Activated CD8-positive, alpha-beta T cell treated with anti-CD3 and anti-CD28 coated beads for 36 hours (primary cell): Measurements from ENCODE around the gene PNPLA7. TPM values are rescaled to one million over a fixed set of nuclear protein-coding genes. Genes with fewer than 3 reads are reported as not detected.
"Not testable (repeated sequence)": the region's sequence is repeated elsewhere in the genome, so short reads cannot be mapped to it uniquely, and the experiment has no call there.

Source experiments
- ATAC-seq: fragments of 200-7000 bp; cut with Tn5 transposase; one replicate; pipeline ENCODE4 v1.10.0; 2021; ENCODE audit warnings: mild to moderate bottlenecking, moderate library complexity
- CTCF ChIA-PET: fragments of 350-600 bp; sonication (Branson Sonifier 250); formaldehyde crosslinking; loops from one replicate; lab custom pipeline; 2021; ENCODE audit warnings: antibody characterized with exemption; lab: Charles Lee
- POLR2A ChIA-PET: fragments of 350-600 bp; sonication (Branson Sonifier 250); formaldehyde crosslinking; loops from one replicate; lab custom pipeline; 2021; ENCODE audit warnings: antibody characterized with exemption; lab: Charles Lee
- DNase-seq: peaks from one replicate; pipeline ENCODE4 v3.0.0-alpha.2; 2020
- H3K27ac Mint-ChIP-seq: one replicate; pipeline ENCODE4 v1.8.0; 2021; ENCODE audit warnings: mild to moderate bottlenecking, mixed read lengths
- H3K27me3 Mint-ChIP-seq: one replicate; pipeline ENCODE4 v1.8.0; 2021; ENCODE audit warnings: mixed read lengths
- H3K36me3 Mint-ChIP-seq: one replicate; pipeline ENCODE4 v1.8.0; 2021; ENCODE audit warnings: low read depth, mixed read lengths
- H3K4me1 Mint-ChIP-seq: one replicate; pipeline ENCODE4 v1.8.0; 2021; ENCODE audit warnings: low read depth, mixed read lengths
- H3K4me3 Mint-ChIP-seq: one replicate; pipeline ENCODE4 v1.8.0; 2021; ENCODE audit warnings: mild to moderate bottlenecking, moderate library complexity, mixed read lengths
- H3K9me3 Mint-ChIP-seq: one replicate; pipeline ENCODE4 v1.8.0; 2021; ENCODE audit warnings: mixed read lengths
- intact Hi-C: fragments of 100-400 bp; cut with micrococcal nuclease; formaldehyde crosslinking; loops from one replicate; pipeline ENCODE4 v1.10.0; 2022
- total RNA-seq, 2 experiments: library from RNA; stranded (reverse); gene quantifications; one replicate each; pipeline ENCODE4 v1.2.3, GENCODE V29; 2021
- TF ChIP-seq, protein P1 (sequence below): fragments of 200-600 bp; IDR thresholded peaks from one replicate; pipeline ENCODE4 v1.8.0; 2022; ENCODE audit warnings: antibody characterized with exemption, mild to moderate bottlenecking

The PNPLA7 gene
- total RNA-seq, 2 experiments from 2014 or later = 4.8 to 5.0 TPM

DNA sequence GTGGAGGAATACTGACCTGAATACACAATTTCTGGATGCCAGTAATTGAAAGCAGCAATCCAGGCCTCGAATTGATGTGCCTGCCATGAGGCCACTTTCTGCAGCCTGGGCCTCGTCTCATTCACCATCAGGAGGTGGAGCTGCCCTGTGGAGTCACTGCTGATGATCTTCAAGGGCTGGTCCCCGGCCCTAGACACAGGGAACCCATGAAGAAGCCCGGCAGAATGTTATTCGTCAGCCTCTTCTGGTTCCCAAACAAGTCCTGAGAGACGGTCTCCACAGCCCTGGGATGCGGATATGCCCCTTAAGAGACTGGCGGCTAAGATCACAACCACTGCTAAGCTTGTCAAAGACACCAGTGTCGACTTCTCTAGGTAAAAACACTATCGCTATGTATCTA lies 24.0 kb upstream of the PNPLA7 start:
- CTCF ChIA-PET = no interaction called here

DNA sequence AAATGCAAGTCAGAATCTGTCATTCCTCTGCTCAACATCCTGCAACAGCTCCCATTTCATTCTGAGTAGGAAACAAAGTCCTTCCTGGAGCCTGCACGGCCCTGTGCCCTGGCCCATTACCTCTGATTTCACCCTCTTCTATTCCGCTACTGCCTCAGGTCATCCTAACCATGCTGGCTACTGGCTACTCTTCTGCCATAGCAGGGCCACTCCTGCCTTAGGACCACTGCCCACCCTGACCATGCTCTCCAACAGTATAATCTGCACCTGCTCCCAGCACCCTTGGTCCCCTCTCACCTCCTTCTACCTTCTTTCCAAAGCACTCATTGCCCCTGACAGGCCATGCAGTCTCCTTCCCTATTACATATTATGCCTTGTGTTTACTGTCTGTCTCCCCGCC lies 20.4 kb upstream of the PNPLA7 start:
- Mint-ChIP-seq H3K27ac (no peak overlapping the region), H3K36me3 (peaks cover 31% of the 10 kb centered on the region), H3K4me1 (peaks cover 17% of the 10 kb centered on the region), H3K9me3 (no peaks in the 10 kb centered on the region), H3K4me3 (no peak overlapping the region), H3K27me3 (no peaks in the 10 kb centered on the region)
- ChIA-PET POLR2A (interaction anchor here (0.6 kb wide), 1 partner anchor 451 kb away, joined by 3 read pairs; no protein-coding TSS in a partner anchor), CTCF (interaction anchor here (1.0 kb wide), 1 partner anchor 9 kb away, joined by 3 read pairs; no protein-coding TSS in a partner anchor)
- DNase-seq (no peak), ATAC-seq (no peak)
- intact Hi-C loops = no loop called here
- TF ChIP-seq, protein P1, sequence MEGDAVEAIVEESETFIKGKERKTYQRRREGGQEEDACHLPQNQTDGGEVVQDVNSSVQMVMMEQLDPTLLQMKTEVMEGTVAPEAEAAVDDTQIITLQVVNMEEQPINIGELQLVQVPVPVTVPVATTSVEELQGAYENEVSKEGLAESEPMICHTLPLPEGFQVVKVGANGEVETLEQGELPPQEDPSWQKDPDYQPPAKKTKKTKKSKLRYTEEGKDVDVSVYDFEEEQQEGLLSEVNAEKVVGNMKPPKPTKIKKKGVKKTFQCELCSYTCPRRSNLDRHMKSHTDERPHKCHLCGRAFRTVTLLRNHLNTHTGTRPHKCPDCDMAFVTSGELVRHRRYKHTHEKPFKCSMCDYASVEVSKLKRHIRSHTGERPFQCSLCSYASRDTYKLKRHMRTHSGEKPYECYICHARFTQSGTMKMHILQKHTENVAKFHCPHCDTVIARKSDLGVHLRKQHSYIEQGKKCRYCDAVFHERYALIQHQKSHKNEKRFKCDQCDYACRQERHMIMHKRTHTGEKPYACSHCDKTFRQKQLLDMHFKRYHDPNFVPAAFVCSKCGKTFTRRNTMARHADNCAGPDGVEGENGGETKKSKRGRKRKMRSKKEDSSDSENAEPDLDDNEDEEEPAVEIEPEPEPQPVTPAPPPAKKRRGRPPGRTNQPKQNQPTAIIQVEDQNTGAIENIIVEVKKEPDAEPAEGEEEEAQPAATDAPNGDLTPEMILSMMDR = no peak

More for the DNA sequence above, 24.0 kb upstream of the PNPLA7 start:
- H3K9me3 Mint-ChIP-seq = no peaks in the 10 kb centered on the region
- TF ChIP-seq, protein P1 = no peak
- peaks cover 37% of the 10 kb centered on the region for H3K4me1 Mint-ChIP-seq
- intact Hi-C loops = no loop called here
- no peak for ATAC-seq
- no peak overlapping the region for H3K27ac Mint-ChIP-seq
- H3K4me3 Mint-ChIP-seq = no peak overlapping the region
- POLR2A ChIA-PET = interaction anchor here (0.5 to 1.9 kb wide), 3 partner anchors 13 to 827 kb away, joined by 3 to 5 read pairs (median 4); no protein-coding TSS in a partner anchor
- peaks cover 44% of the 10 kb centered on the region for H3K36me3 Mint-ChIP-seq
- H3K27me3 Mint-ChIP-seq = no peaks in the 10 kb centered on the region
- no peak for DNase-seq

DNA sequence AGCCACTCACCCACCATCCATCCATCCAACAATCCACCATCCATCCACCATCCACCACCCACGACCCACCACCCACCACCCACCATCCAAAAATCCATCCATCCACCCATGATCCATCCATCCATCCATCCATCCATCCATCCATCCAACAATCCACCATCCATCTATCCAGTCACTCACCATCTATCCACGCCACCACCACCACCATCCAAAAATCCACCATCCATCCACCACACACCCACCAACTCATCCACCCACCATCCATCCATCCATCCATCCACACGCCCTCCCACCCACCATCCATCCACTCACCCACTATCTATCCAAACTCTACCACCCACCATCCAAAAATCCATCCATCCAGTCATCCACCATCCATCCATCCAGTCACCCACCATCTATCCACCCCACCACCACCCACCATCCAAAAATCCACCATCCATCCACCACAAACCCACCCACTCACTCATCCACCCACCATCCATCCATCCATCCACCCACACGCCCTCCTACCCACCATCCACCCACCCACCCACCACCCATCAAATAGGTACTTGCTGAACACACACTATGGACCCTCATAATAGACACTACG lies 19.5 kb upstream of the PNPLA7 start:
- no peak for DNase-seq
- ATAC-seq = no peak
- ChIA-PET CTCF (no interaction called here), POLR2A (no interaction called here)
- Mint-ChIP-seq H3K9me3 (no peaks in the 10 kb centered on the region), H3K27me3 (no peaks in the 10 kb centered on the region), H3K4me1 (peaks cover 9% of the 10 kb centered on the region), H3K36me3 (peaks cover 23% of the 10 kb centered on the region), H3K27ac (no peak overlapping the region), H3K4me3 (no peak overlapping the region)
- intact Hi-C loops = no loop called here
- TF ChIP-seq, protein P1 = no peak

DNA sequence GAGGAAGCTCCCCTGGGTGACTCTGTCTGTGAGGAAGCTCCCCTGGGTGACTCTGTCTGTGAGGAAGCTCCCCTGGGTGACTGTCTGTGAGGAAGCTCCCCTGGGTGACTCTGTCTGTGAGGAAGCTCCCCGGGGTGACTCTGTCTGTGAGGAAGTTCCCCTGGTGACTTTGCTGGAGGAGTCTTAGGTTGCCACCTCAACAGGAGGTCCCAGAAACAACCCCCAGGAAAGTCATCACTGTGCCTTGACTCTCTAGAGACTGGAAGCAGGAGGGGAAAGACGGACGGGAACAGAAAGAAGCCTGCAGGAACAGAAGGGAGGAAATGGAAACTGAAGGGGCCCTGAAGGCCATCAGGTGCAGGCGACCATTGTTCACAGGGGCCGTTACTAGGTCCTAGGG lies 18.2 kb upstream of the PNPLA7 start:
- H3K9me3 Mint-ChIP-seq, intact Hi-C loops, ATAC-seq, DNase-seq, H3K4me3 Mint-ChIP-seq, H3K27ac Mint-ChIP-seq, CTCF ChIA-PET, H3K27me3 Mint-ChIP-seq, H3K4me1 Mint-ChIP-seq: not testable (repeated sequence)
- POLR2A ChIA-PET = interaction anchor here (1.1 kb wide), 1 partner anchor 8 kb away, joined by 3 read pairs; no protein-coding TSS in a partner anchor
- H3K36me3 Mint-ChIP-seq = peaks cover 27% of the 10 kb centered on the region

DNA sequence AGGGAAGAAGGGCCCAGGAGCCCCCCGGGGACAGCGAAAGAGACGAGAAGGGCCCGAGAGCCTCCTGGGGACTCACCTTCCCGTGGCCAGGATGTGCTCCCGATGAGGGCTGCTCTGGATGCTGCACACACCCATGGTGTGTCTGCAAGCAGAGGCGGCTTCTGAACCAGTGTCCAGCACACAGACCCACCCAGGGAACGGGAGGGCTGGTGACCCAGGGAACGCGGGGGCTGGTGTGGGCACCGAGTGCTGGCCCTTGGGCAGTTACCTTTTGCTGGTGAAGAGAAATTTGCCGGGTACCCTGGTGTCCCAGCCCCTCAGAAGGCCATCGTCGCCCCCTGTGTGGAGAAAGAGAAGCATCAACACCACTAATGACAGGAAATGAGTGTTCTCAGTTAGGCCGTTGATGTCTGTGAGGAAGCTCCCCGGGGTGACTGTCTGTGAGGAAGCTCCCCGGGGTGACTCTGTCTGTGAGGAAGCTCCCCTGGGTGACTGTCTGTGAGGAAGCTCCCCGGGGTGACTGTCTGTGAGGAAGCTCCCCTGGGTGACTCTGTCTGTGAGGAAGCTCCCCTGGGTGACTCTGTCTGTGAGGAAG lies 14.7 kb upstream of the PNPLA7 start:
- ATAC-seq = no peak
- DNase-seq = no peak
- H3K9me3 Mint-ChIP-seq = no peaks in the 10 kb centered on the region
- H3K4me1 Mint-ChIP-seq = peaks cover 3% of the 10 kb centered on the region
- H3K27me3 Mint-ChIP-seq = no peaks in the 10 kb centered on the region
- no peak overlapping the region for H3K4me3 Mint-ChIP-seq
- ChIA-PET CTCF (no interaction called here), POLR2A (no interaction called here)
- peaks cover 21% of the 10 kb centered on the region for H3K36me3 Mint-ChIP-seq
- TF ChIP-seq, protein P1 = no peak
- no peak overlapping the region for H3K27ac Mint-ChIP-seq
- intact Hi-C loops = no loop called here
